Measurements from ENCODE around the gene CMTR1.
"Not testable (repeated sequence)": the region's sequence is repeated elsewhere in the genome, so short reads cannot be mapped to it uniquely, and the experiment has no call there.

Gene CMTR1

GRCh38 chr6:37435373-37435772 is 2.4 kb downstream of the CMTR1 start:
- no peak for DNase-seq

GRCh38 chr6:37435816-37436215 is 2.8 kb downstream of the CMTR1 start:
- DNase-seq: no peak

- DNase-seq: no peak
Observed at GRCh38 chr6:37438930-37439329, 5.9 kb downstream of the CMTR1 start.

- DNase-seq: no peak
Observed at GRCh38 chr6:37441651-37442050, 8.6 kb downstream of the CMTR1 start.

GRCh38 chr6:37442416-37443215 is 9.6 kb downstream of the CMTR1 start:
- DNase-seq: no peak

- DNase-seq: not testable (repeated sequence)
Observed at GRCh38 chr6:37443216-37443542, 10.2 kb downstream of the CMTR1 start.

- no peak for DNase-seq
Observed at GRCh38 chr6:37449984-37450383, 17.0 kb downstream of the CMTR1 start.

GRCh38 chr6:37451441-37452193 is 18.6 kb downstream of the CMTR1 start:
- no peak for DNase-seq

GRCh38 chr6:37452522-37452921 is 19.5 kb downstream of the CMTR1 start:
- DNase-seq: no peak

- no peak for DNase-seq
Observed at GRCh38 chr6:37454420-37455140, 21.6 kb downstream of the CMTR1 start.

GRCh38 chr6:37456126-37456525 is 23.1 kb downstream of the CMTR1 start:
- DNase-seq: no peak

GRCh38 chr6:37456816-37457560 is 24.0 kb downstream of the CMTR1 start:
- no peak for DNase-seq

GRCh38 chr6:37459981-37460800 is 27.2 kb downstream of the CMTR1 start:
- DNase-seq: peak; percentile 60

GRCh38 chr6:37460805-37461204 is 27.8 kb downstream of the CMTR1 start:
- no peak for DNase-seq

GRCh38 chr6:37463110-37463509 is 30.1 kb downstream of the CMTR1 start:
- no peak for DNase-seq

GRCh38 chr6:37467718-37468117 is 34.7 kb downstream of the CMTR1 start:
- no peak for DNase-seq

GRCh38 chr6:37473364-37474095 is 40.5 kb downstream of the CMTR1 start:
- peak; percentile 56 for DNase-seq

- no peak for DNase-seq
Observed at GRCh38 chr6:37474316-37474715, 41.3 kb downstream of the CMTR1 start.

- DNase-seq: no peak
Observed at GRCh38 chr6:37477191-37477590, 44.2 kb downstream of the CMTR1 start.

- no peak for DNase-seq
Observed at GRCh38 chr6:37477656-37478435, 44.8 kb downstream of the CMTR1 start.

- DNase-seq: no peak
Observed at GRCh38 chr6:37478827-37479226, 45.8 kb downstream of the CMTR1 start.
